HG03378 (cell line): Measurements from ENCODE around the gene CRELD1.

Experiments
- ATAC-seq: cut with Tn5 transposase; IDR thresholded peaks from one replicate; pipeline ENCODE4 v1.9.1; 2021; ENCODE audit warnings: mild to moderate bottlenecking, moderate library complexity; ENCODE audit not compliant: unreplicated experiment

CRELD1 gene

GRCh38 chr3:9951962-9952805 lies 18.6 kb downstream of the CRELD1 start, which contains the start of gene PRRT3:
Gene PRRT3, minus strand, starts transcription at chr3:9952408. Its CDS starts 2,293 bp downstream, at chr3:9950115.
- ATAC-seq: peak; percentile 68

GRCh38 chr3:9955067-9955502 lies 21.5 kb downstream of the CRELD1 start:
- no peak for ATAC-seq

GRCh38 chr3:9955611-9956352 lies 22.1 kb downstream of the CRELD1 start:
- ATAC-seq: no peak

DNA sequence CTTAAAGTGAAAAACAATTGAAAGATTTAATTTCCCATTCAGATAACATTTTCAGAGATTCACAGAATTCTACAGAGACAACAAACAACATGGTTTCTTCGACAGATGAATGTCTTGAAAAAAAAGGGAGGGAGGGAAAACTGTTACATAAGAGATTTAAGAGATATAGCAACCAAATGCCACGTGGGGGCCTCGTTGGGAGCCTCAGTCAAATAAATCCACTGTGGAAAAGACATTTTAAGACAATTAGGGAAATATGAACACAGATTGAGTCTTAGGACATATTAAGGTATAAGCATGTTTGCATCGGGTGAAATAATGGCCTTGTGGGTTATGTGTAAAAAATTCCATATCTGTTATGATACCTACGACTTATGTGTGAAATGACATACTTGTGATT lies 23.6 kb downstream of the CRELD1 start:
- ATAC-seq: no peak

GRCh38 chr3:9965200-9965875 lies 31.7 kb downstream of the CRELD1 start:
- no peak for ATAC-seq

DNA sequence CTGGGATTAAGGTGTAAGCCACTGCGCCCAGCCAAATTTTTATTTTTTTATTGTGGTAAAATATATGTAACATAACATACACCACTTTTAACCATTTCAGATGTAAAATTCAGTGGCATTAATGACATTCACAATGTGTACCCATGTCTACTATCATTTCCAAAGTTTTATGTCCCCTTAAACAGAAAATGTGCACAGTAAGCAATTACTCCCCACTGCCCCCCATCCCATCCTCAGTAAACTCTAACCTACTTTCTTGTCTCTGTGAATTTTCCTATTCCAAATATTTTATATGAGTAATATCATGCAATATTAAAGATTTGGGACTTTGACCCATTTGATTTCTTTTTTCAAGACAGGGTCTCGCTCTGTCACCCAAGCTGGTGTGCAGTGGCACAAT lies 33.2 kb downstream of the CRELD1 start:
- ATAC-seq: no peak

DNA sequence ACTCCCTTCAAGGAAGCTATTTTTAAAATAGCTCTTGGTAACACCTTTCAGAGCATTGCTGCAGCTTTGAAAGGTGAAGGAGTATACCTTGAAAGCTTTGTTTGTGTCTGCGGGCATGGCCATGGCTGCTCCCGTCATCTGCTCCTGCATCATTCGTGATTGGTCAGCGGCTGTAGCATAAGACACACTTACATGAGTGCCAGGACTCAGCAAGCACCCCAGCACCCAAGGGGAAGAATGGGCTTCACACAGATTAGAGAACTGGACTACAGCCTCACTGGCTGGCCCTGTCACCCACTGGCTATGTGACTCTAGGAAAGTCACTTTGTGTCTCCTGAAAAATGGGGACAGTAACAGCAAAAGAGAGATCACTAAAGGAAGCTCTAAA lies 36.0 kb downstream of the CRELD1 start:
- no peak for ATAC-seq

DNA sequence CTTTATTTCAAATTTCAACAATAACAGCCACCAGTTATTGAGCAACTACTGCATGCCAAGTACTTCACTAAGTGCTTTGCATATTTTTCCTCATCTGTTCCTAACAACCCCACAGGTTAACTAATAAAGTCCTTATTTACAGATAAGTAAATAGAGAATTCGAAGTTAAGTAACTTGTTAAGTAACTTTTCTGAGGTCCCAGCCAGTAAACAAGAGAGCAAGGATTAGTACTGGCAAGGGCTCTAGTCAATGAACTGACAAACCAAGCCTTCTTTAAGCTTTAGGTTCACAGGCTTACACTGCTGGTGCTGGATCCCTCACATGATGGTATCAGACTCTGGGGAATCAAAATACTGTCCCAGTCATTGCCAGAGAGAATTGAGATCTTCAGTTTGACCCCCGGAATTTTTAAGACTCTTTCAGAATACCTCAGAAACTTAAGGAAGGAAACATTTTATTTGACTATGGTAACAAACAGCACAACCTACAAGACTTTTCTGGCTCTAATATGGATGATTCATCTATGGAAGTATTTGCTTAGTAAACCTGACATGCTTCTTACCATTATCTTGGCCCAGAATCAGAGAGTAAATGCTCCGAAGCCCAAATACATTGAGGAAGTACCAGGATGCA lies 36.5 kb downstream of the CRELD1 start:
- no peak for ATAC-seq

DNA sequence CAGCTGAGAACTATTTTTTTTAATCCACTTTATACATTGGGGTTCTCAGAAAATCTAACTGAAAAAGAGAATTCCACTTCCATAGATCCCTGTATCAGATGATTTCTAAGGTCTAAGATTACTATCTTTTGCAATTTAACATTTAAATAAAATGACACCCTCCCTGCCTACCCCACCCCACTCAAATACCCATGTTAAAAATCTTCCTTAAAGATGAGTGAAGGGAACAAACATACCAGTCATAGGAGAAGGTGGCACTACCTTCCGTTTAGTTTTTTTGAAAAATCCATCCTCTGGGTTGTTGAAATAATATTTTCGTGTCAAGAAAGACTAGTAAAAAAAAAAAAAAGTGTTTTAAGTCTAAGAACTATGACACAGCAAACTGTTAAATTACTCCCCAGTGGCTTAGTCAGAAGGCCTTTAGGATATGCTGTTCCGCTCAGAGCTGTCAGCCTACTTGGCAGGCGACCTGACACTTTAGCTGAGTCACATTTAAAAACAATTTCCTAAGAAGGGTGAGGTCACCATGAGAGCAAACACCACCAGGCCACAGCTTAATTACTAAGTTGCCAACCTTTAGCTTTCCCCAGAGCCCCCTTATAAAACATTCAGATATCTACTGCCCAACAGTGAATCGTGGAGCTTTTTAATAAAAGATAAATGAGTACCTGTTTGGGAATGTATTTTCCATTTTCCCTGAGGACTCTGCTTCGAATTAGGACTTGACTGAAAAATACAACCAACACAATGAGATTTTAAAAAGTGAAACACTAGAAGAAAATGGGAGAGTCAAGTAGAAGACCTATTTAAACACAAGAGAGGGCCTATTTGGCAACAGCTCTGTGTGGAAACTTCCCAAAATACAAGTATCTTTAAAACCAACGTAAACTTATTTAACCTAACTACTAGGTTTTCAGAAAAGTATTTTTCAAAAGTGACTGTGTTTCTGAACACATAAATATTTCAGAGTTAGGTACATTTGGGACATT lies 43.4 kb downstream of the CRELD1 start:
- no peak for ATAC-seq

DNA sequence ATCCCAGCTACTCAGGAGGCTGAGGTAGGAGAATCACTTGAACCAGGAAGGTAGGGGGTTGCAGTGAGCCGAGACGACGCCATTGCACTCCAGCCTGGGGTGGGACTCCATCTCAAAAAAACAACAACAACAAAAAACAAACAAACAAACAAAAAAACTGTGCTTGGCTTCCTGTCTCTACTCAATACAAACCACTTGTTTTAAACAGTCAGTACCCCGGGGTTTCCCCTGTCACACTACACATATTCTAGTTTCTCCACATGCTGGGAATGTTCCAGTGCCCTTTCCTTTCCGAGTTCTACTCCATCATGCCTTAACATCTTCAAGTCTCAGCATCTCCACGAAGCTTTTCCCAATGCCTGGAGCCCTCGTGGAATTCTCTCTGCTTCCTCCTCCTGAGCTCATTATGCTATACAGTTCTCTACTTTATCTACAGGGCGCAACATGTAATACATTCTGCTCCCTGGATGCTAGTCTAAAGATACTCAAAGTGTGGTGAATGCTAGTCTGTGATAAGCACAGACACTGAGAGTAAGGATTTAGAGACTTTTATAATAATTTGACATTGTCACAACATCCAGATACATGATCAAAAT lies 45.2 kb downstream of the CRELD1 start:
- no peak for ATAC-seq

DNA sequence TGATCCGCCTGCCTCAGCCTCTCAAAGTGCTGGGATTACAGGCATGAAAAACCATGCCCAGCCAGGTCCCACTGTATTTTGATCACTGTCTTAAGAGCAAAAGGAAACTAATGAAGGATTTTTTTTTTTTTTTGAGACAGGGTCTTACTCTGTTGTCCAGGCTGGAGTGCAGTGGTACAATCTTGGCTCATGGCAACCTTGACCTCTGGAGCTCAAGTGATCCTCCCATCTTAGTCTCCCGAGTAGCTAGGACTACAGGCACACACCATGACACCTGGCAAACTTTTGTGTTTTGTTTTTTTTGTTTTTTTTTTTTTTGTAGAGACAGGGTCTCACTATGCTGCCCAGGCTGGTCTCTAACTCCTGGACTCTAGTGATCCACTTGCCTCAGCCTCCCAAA lies 46.6 kb downstream of the CRELD1 start:
- ATAC-seq: no peak

GRCh38 chr3:9986230-9986725 lies 52.6 kb downstream of the CRELD1 start:
- peak; percentile 25 for ATAC-seq

DNA sequence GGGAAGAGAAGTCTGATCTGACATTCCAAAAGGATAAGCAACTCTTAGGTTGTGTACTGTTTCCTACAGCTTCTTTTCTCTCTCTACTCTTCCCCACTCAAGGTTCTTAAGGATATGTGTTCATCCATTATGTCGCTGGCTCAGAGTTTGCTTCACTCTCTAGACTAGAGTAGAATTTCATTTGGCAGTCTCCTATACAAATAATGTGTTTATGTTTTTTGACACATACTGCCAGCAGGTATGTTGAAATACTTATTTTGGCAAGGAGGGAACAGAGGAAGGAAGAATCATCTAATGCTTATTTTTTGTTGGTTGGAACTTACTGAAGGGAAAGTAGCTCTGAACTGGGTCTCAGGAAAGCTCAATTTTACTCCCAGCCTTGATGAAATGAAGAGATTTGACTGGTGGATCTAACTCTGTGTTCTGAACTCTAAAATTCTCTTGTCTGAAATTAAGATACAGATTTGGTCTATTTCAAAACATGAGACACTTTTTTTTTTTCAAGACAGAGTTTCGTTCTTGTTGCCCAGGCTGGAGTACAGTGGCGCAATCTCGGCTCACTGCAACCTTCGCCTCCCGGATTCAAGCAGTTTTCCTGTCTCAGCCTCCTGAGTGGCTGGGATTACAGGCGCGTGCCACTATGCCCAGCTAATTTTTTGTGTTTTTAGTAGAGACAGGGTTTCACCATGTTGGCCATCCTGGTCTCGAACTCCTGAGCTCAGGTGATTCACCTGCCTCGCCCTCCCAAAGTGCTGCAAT lies 60.6 kb downstream of the CRELD1 start:
- no peak for ATAC-seq
